ENCODE results near the gene RPS6KA5. TPM values are rescaled to one million over a fixed set of nuclear protein-coding genes. Genes with fewer than 3 reads are reported as not detected.

The RPS6KA5 gene
- total and polyA plus RNA-seq, 4 donors = 1.1 to 14.8 (median 5.6) TPM

- ATAC-seq (ENCODE audit: insufficient read depth, low FRiP score) (no peak), DNase-seq (no peak)
- no peaks in the 10 kb centered on the region for H3K36me3 ChIP-seq (ENCODE audit: control insufficient read depth in 4 of 4, insufficient read depth in 4 of 4, low read length in 4 of 4)
- no peak overlapping the region for H3K9ac ChIP-seq (ENCODE audit: insufficient read depth in 1 of 2, low read length in 2 of 2)
- no peaks in the 10 kb centered on the region for H3K9me3 ChIP-seq (ENCODE audit: control insufficient read depth in 4 of 4, insufficient read depth in 3 of 4, low read length in 3 of 4)
- H3K27me3 ChIP-seq (ENCODE audit: control insufficient read depth in 3 of 3, insufficient read depth in 3 of 3, low read length in 2 of 3) = no peaks in the 10 kb centered on the region
- no peak overlapping the region for H3K4me3 ChIP-seq
- no peak overlapping the region for H3K27ac ChIP-seq (ENCODE audit: low read depth in 1 of 2, low read length in 1 of 2)
- no peak for TF ChIP-seq CTCF (IDR thresholded peaks at IDR 0.05; ENCODE audit: control extremely low read depth, extremely low read depth)
- H3K4me1 ChIP-seq (ENCODE audit: control insufficient read depth in 5 of 5, insufficient read depth in 5 of 5, low read length in 5 of 5) = peaks cover 0 to 9% (median 4%) of the 10 kb centered on the region in 5 donors
Observed at GRCh38 chr14:90853116-90853515, 207.3 kb downstream of the RPS6KA5 start.

GRCh38 chr14:90851327-90852036 lies 209.0 kb downstream of the RPS6KA5 start:
- WGBS, 2 donors = 94% methylated on average over 5 of the region's 5 CpGs
- no peak overlapping the region for H3K27ac ChIP-seq (ENCODE audit: low read depth in 1 of 2, low read length in 1 of 2)
- ATAC-seq (ENCODE audit: insufficient read depth, low FRiP score) (no peak), DNase-seq (no peak)
- H3K4me3 ChIP-seq = no peak overlapping the region
- no peaks in the 10 kb centered on the region for H3K36me3 ChIP-seq (ENCODE audit: control insufficient read depth in 4 of 4, insufficient read depth in 4 of 4, low read length in 4 of 4)
- H3K9ac ChIP-seq (ENCODE audit: insufficient read depth in 1 of 2, low read length in 2 of 2) = no peak overlapping the region
- H3K4me1 ChIP-seq (ENCODE audit: control insufficient read depth in 5 of 5, insufficient read depth in 5 of 5, low read length in 5 of 5) = peaks cover 0 to 4% (median 0%) of the 10 kb centered on the region in 5 donors
- no peaks in the 10 kb centered on the region for H3K27me3 ChIP-seq (ENCODE audit: control insufficient read depth in 3 of 3, insufficient read depth in 3 of 3, low read length in 2 of 3)
- no peaks in the 10 kb centered on the region for H3K9me3 ChIP-seq (ENCODE audit: control insufficient read depth in 4 of 4, insufficient read depth in 3 of 4, low read length in 3 of 4)
- TF ChIP-seq CTCF (IDR thresholded peaks at IDR 0.05; ENCODE audit: control extremely low read depth, extremely low read depth) = no peak

GRCh38 chr14:90850487-90850886 lies 210.0 kb downstream of the RPS6KA5 start:
- 35 to 39% methylated on average over 3 of the region's 3 CpGs for WGBS, 2 donors
- H3K9ac ChIP-seq (ENCODE audit: insufficient read depth in 1 of 2, low read length in 2 of 2) = no peak overlapping the region
- DNase-seq (peak; percentile 28 to 68 (median 50)), ATAC-seq (ENCODE audit: insufficient read depth, low FRiP score) (no peak)
- no peaks in the 10 kb centered on the region for H3K9me3 ChIP-seq (ENCODE audit: control insufficient read depth in 4 of 4, insufficient read depth in 3 of 4, low read length in 3 of 4)
- no peak overlapping the region for H3K4me3 ChIP-seq
- no peak for TF ChIP-seq CTCF (IDR thresholded peaks at IDR 0.05; ENCODE audit: control extremely low read depth, extremely low read depth)
- no peaks in the 10 kb centered on the region for H3K36me3 ChIP-seq (ENCODE audit: control insufficient read depth in 4 of 4, insufficient read depth in 4 of 4, low read length in 4 of 4)
- H3K4me1 ChIP-seq (ENCODE audit: control insufficient read depth in 5 of 5, insufficient read depth in 5 of 5, low read length in 5 of 5) = peaks cover 0 to 4% (median 0%) of the 10 kb centered on the region in 5 donors
- no peak overlapping the region for H3K27ac ChIP-seq (ENCODE audit: low read depth in 1 of 2, low read length in 1 of 2)
- H3K27me3 ChIP-seq (ENCODE audit: control insufficient read depth in 3 of 3, insufficient read depth in 3 of 3, low read length in 2 of 3) = no peaks in the 10 kb centered on the region

Measured in lung (tissue), 12 donors.